ENCODE data around the gene HTRA1.
A peak's percentile ranks its signal among the peaks of the same experiment; 100 is the strongest.

The HTRA1 gene

GRCh38 chr10:122544493-122544892 is 83.1 kb downstream of the HTRA1 start:
- no peak for TF ChIP-seq CTCF (IDR thresholded peaks at IDR 0.05; ENCODE audit: low read depth, low read length)
- no peak overlapping the region for H3K4me3 ChIP-seq (ENCODE audit: low read depth, low read length)

- 0 out of 2 replicates have a peak, but pooled peaks have one; percentile 5 for TF ChIP-seq CTCF (IDR thresholded peaks at IDR 0.05; ENCODE audit: low read depth, low read length)
- no peak overlapping the region for H3K4me3 ChIP-seq (ENCODE audit: low read depth, low read length)
Measured at GRCh38 chr10:122546242-122546641, 84.9 kb downstream of the HTRA1 start.

GRCh38 chr10:122548407-122549085 is 87.2 kb downstream of the HTRA1 start:
- no peak overlapping the region for H3K4me3 ChIP-seq (ENCODE audit: low read depth, low read length)
- no peak for TF ChIP-seq CTCF (IDR thresholded peaks at IDR 0.05; ENCODE audit: low read depth, low read length)

GRCh38 chr10:122549636-122550035 is 88.3 kb downstream of the HTRA1 start:
- TF ChIP-seq CTCF (IDR thresholded peaks at IDR 0.05; ENCODE audit: low read depth, low read length): no peak
- H3K4me3 ChIP-seq (ENCODE audit: low read depth, low read length): no peak overlapping the region

- H3K4me3 ChIP-seq (ENCODE audit: low read depth, low read length): no peak overlapping the region
- TF ChIP-seq CTCF (IDR thresholded peaks at IDR 0.05; ENCODE audit: low read depth, low read length): no peak
Measured at GRCh38 chr10:122550427-122550826, 89.1 kb downstream of the HTRA1 start.

GRCh38 chr10:122550983-122551382 is 89.6 kb downstream of the HTRA1 start:
- H3K4me3 ChIP-seq (ENCODE audit: low read depth, low read length): no peak overlapping the region
- no peak for TF ChIP-seq CTCF (IDR thresholded peaks at IDR 0.05; ENCODE audit: low read depth, low read length)

GRCh38 chr10:122551450-122551849 is 90.1 kb downstream of the HTRA1 start:
- TF ChIP-seq CTCF (IDR thresholded peaks at IDR 0.05; ENCODE audit: low read depth, low read length): no peak
- no peak overlapping the region for H3K4me3 ChIP-seq (ENCODE audit: low read depth, low read length)
